Hippocampal formation (tissue), 2 donors: ENCODE data around the gene BCR.
A peak's percentile ranks its signal among the peaks of the same experiment; 100 is the strongest.

Experiments
- DNase-seq, 2 donors: peaks; one replicate each; lab custom pipeline; 2025; lab: John Stamatoyannopoulos, UW

BCR gene

GRCh38 chr22:23176645-23177027 lies 3.7 kb upstream of the BCR start:
- no peak for DNase-seq

DNA sequence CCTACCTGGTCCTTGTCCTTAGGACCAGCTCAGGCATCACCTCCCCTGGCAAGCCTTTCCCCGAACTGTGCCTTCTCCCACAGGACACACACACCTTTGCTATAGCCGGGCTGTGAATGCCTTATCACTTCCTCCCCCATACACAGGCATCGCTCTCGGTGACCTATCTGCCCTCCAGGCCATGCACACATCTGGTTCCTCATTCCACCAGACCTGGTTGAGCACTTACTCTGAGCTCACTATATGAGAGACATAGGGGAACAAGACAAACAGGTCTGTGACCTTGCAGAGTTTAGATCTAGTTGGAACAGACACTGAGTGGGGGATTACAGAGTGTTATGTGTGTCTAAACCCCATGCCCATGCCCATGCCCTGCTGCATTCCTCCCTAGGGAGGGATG lies 3.1 kb upstream of the BCR start:
- no peak for DNase-seq

GRCh38 chr22:23178512-23179254 lies 1.6 kb upstream of the BCR start:
- DNase-seq = peak; percentile 56 to 74

DNA sequence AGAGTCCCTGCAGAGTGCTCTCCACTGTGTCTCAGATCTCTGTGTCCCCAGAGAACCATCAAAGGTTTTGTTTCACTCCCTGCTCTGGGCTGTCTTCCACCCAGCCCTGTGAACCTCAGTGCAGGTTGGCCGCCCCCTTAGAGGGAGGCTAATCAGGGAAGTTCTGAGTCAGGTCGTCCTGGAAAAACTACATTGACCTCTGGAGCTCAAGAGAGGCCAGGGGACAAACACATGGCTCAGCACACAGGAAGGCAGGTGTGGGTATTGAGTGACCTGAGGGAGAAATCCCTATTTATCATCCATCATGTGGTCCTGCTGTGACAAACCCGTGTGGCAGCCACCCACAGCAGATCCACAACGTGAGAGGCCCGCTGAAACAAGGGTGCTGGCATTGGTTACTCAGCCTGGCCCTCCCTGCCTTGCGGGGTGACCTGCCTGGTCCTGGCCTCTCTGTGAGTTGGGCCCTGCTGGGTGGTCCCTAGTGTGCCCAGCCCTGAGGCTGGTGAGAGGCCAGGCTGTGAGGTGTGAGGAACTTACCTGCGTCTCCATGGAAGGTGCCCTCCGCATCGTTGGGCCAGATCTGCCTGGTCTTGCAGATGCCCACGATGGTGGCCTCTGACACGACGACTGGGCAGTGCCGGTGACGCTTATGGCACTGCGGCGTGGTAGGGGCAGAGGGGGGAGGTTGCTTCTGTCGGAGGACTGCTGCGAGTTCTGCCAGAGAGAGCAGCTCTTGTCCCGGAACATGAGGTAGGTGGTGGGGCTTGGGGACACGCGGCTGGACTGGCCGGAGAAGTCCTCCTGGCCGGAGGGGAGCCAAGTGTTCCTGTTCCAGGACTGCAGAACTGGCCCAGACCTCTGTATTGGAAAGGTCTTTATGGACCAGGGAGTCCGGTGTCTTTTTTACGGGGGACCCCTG lies 669 bp upstream of the BCR start:
- DNase-seq = no peak

DNA sequence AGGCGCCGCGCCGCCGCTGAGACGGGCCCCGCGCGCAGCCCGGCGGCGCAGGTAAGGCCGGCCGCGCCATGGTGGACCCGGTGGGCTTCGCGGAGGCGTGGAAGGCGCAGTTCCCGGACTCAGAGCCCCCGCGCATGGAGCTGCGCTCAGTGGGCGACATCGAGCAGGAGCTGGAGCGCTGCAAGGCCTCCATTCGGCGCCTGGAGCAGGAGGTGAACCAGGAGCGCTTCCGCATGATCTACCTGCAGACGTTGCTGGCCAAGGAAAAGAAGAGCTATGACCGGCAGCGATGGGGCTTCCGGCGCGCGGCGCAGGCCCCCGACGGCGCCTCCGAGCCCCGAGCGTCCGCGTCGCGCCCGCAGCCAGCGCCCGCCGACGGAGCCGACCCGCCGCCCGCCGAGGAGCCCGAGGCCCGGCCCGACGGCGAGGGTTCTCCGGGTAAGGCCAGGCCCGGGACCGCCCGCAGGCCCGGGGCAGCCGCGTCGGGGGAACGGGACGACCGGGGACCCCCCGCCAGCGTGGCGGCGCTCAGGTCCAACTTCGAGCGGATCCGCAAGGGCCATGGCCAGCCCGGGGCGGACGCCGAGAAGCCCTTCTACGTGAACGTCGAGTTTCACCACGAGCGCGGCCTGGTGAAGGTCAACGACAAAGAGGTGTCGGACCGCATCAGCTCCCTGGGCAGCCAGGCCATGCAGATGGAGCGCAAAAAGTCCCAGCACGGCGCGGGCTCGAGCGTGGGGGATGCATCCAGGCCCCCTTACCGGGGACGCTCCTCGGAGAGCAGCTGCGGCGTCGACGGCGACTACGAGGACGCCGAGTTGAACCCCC lies 798 bp downstream of the BCR start:
- DNase-seq = no peak

GRCh38 chr22:23181721-23182308 lies 1.5 kb downstream of the BCR start:
- DNase-seq = no peak

GRCh38 chr22:23182309-23183060 lies 2.2 kb downstream of the BCR start:
- no peak for DNase-seq

DNA sequence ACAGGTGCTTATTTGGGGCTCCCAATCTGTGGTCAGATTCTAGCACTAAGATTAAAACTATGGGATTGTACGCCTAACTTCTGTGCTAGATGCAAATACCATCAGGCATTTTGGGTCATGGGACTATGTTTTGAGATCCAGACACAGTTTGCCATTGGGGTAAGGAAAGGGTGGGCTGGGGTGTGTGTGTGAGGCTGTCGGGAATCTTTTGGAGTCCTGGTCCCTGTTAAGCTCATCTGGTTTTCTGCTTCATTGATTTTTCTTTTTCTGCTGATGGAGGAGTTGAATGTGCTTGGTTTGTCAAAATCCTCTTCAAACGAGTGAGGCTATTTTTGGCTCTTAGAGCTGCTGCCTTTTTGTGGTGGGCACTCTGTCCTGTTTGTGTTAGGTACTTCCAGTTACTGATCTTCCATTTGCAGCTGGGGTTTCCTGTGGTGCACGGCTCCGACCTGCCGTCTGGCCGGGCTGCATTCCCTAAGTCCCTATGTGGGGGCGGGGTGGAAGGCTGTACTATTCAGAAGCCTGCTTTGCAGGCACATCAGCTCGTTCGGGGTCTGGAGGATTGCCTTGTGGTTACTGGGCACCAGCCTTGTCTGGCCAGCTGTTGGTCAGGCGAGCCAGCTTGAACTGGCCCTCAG lies 2.9 kb downstream of the BCR start:
- DNase-seq = peak; percentile 51 to 73

DNA sequence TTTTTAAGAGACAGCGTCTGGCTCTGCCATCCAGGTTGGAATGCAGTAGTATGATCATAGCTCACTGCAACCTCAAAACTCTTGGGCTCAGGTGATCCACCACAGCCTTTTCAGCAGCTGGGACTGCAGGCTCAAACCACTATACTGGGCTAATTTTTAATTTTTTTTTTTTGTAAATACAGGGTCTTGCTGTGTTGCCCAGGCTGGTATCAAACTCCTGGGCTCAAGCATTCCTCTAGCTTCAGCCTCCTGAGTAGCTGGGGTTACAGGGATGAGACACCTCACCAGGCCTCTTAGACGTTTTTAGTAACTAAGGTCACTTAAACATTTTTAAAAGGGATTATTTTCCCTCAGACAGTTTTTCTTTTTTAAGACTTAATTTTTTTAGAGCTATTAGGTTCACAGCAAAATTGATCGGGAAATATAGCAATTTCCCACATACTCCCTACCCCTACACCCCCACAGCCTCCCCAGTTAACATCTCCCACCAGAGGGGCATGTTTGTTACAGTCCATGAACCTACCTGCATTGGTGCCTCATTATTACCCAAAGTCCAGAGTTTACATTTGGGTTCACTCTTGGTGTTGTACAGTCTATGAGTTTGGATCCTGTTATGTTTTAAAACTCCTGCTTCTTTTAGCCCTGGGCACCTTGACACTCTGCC lies 3.9 kb downstream of the BCR start:
- DNase-seq = no peak

GRCh38 chr22:23184764-23185113 lies 4.4 kb downstream of the BCR start:
- DNase-seq = no peak

- no peak for DNase-seq
Measured at GRCh38 chr22:23187211-23187610, 6.9 kb downstream of the BCR start.

- DNase-seq = no peak
Measured at GRCh38 chr22:23187871-23188700, 7.8 kb downstream of the BCR start.

DNA sequence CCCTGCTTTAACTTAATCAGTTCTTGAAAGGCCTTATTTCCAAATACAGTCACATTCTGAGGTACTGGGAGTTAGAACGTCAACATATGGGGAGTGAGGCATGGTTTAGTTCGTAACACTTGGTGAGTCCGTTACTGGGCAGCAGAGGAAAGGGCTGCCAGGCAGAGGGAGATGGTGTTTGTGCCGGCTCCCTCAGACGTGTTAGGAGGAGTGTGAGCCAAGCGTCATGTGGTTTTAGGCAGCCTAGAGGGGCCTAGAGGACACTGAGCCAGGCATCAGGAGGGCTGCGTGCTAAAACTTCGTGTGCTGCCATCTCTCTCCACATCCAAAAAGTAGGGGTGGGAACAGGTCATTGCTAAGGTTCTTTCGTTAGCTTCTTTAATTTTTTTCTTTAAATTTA lies 10.2 kb downstream of the BCR start:
- DNase-seq = no peak

DNA sequence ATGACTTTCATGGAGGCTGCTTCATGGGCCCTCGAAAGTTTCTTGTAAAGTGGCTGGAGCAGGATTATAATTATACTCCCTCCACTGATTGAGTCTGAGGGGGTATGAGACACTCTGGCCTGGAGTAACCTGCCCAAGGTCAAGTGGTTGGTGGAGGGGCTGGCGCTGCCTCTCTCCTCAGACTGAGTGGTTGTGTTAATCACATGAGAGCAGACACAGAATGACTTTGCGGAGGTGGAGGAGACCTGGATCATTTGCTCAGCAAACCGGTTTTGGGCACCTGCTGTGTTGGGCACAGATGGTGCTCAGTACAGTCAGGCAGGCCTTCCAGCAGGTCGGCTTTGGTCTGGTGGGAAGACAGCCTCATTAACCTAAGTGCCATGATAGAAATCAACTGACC lies 11.8 kb downstream of the BCR start:
- DNase-seq = no peak

DNA sequence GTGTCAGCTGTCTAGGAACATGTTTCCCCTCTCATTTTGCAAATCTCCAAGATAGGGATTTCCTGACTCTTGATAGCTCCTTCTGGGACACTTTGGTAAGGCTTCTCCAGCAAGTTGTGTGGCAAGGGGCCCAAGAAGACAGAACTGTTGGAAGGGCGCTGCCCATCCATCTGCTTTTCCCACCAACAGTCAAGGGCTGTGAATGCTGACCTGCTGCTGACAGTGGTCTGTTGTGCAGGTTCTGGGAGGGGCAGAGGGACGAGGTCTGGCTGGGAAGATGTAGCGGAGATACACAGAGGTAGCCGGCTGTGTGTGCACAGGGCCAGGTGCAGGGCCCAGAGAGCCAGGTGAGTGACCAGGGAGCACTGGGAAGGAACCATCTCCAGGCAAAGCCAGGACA lies 12.2 kb downstream of the BCR start:
- DNase-seq = no peak

DNA sequence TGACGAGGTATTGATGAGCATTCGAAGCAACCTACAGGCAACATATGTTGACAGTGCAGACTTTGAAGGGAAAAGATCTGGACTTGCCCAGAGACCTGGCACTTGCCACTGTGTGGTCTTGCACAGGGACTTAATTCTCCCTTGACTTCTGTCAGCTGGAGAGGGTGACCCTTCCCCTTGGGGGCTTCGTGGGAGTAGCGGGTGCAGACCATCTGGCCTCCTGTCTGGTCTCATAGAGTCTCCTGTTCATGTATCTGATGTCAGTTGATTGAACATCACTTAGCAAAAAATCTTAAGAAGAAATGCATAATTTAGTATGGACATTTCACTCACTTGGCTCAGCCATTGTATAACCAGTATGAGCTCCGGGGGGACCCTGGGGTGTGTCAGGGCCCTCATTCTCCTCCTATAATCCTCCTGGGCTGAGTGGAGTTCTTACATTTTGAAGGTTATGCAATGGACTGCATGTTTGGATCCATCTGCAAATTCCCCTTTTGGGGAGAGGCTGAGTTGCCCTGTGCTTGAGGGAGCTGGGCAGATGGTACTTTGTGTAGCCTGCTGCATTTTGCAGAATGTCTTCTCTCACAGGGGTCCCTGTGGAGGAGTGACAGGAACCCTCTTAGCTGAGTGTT lies 13.0 kb downstream of the BCR start:
- no peak for DNase-seq

- DNase-seq = no peak
Measured at GRCh38 chr22:23193882-23194281, 13.6 kb downstream of the BCR start.

DNA sequence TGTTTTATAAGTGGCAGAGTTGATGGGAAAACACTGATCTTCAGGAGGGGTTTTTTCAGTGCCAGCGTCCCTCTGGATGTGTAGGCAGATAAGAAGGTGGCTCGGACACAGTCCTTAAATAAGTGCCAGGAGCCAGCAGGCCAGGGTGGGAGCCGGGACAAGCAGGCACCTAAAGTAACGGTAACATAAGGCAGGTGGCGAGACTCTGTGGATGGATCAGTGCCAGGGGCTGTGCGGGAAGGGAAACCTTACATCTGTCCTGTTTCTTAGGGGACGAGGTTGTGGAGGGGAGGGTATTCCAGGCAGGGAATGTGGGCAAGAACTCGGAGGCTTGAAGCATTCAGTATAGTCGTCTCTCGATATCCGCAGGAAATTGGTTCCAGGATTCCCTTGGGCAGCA lies 15.9 kb downstream of the BCR start:
- no peak for DNase-seq

DNA sequence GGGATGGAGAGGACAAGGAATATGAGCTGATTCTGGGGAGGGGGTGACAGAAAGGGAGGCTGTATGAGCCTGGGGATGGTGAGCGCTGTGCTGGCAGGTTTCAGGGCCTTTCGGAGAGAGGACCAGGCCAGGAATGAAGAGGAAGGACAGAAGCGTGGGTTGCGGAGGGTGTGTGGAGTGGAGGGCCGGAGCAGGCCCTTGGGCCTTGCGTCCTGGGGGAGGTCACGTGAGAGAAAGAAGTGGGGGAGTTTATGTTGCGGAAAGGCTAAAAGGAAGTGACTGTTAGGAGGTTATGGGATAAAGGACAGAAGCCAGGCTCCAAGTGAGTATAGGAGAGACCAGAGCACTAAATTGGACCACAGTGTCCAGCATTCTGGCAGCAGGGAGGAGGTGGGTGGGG lies 17.5 kb downstream of the BCR start:
- no peak for DNase-seq
